ENCODE results near the gene TPCN1.

TPCN1 gene

DNA sequence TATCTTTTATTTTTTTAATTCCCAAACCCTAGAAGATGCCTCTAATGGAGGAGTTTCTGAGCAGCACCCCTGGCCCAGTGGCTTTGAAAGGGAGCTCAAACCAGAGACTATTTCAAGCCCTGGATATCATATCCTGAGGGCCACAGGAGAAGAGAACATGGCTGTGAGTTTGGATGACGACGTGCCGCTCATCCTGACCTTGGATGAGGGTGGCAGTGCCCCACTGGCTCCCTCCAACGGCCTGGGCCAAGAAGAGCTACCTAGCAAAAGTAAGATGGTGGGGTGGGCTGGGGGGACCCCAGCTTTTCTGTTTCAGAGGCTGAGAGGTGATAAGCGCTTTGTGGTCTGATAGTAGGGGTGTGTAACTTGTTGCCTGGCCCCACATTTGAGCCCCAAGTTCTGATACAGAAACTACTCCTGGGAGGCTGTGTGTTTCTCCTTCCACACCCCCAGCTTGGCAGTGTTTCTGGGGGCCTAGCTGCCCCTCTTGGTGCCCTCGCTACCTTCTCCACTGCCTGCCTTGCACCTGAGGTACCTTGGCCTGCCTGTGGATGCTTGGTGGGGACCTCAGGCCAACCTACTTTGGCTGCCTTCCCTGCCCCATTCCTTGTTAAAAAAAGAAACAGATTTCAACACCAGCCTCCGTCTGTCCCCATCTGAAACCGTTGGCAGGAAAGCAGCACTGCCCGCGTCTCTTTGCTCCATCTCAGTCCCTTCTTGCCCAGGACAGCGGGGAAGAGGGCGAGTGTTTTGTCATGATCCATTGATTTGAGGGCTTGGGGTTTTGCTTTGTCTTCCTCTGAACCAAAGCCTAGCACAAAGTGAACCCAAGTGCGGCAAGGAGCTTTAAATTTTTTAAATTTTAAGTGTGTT lies 5.7 kb downstream of the TPCN1 start:
- no peak for DNase-seq

DNA sequence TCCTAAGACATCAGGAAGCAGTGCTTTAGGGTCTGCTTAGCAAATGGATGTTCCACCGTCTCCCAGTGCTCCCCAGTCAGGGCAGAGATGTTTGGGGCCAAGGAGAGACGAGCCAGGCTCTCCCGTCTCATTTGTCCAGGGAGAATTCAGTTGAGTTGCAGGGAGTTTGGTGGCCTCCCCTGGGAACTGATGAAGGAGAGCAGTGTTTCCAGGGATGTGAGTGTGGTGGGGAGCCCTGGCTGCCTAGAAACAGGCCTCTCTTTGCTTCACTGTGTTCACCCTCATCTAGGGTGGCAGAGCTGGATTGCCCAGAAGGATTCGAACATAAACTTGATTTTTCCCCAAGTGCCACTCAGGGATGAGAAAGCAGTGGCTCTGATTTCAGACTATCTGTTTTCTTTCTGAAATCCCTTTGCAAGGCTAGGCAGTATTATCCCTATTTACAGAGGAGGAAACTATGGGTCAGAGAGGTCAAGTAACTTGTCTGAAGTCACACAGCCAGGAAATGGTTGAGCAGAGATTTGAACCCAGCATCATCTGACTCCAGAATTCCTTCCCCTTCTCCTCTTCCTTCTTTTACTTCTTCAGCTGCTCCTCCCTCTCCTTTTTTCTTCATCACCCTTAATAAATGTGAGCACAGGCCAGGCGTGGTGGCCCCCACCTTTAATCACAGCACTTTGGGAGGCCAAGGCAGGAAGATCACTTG lies 6.6 kb downstream of the TPCN1 start:
- DNase-seq, result no peak

DNA sequence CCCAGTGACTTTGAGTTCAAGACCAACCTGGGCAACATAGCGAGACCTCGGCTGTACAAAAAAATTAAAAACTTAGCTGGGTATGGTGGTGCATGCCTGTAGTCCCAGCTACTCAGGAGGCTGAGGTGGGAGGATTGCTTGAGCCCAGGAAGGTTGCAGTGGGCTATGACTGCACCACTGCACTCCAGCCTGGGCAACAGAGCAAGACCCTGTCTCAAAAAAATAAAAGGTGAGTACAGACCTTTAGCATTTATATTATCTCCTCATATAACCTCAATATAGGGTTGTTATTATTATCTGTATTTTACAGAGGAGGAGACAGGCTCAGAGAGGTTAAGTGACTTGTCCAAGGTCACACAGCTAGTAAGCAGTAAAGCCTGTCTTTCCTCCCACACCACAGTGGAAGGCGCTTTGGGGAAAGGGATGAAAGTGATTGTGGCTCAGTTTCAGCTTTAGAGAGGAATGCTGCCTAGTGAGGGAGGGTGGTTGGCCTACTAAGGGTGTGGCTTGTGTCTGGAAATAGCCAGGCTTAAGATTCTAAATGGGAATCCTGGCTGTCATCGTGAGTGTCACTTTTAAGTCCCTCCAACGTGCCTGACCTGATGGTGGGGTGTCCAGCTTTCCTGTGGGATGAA lies 7.2 kb downstream of the TPCN1 start:
- no peak for DNase-seq

DNA sequence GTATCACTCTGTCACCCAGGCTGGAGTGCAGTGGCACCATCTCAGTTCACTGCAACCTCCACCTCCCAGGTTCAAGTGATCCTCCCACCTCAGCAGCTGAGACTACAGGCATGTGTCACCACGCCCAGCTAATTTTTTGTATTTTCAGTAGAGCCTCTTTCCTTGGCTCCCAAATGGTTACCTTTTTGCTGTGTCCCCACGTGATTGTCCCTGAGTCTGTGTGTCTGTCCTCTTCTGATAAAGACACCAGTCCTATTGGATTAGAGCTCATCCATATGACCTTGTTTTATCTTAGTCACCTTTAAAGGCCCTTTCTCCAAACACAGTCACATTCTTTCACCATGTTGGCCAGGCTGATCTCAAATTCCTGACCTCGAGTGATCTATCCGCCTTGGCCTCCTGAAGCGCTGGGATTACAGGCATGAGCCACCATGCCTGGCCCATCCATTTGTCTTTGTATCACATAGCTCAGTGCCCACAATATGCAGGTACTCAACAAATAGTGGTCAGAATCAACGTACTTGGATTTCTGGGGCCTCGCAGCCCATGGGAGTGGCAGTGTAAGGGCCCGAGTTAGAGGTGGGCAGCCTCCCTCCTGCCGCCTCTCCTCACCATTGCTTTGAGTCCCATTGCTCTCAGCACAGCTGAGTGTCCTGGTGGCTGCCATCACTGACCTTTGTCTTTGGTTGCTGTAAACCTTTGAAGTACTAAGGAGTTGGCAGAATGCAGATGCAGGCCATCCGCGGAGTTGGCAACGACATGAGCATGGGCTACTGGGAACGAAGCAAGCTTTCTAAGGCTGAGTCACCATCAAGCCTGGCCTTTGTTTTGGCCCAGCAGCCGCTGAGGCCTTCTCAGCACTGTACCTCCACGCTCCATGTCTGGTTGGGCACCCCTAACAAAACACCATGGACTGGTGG lies 9.3 kb downstream of the TPCN1 start:
- no peak for DNase-seq

DNA sequence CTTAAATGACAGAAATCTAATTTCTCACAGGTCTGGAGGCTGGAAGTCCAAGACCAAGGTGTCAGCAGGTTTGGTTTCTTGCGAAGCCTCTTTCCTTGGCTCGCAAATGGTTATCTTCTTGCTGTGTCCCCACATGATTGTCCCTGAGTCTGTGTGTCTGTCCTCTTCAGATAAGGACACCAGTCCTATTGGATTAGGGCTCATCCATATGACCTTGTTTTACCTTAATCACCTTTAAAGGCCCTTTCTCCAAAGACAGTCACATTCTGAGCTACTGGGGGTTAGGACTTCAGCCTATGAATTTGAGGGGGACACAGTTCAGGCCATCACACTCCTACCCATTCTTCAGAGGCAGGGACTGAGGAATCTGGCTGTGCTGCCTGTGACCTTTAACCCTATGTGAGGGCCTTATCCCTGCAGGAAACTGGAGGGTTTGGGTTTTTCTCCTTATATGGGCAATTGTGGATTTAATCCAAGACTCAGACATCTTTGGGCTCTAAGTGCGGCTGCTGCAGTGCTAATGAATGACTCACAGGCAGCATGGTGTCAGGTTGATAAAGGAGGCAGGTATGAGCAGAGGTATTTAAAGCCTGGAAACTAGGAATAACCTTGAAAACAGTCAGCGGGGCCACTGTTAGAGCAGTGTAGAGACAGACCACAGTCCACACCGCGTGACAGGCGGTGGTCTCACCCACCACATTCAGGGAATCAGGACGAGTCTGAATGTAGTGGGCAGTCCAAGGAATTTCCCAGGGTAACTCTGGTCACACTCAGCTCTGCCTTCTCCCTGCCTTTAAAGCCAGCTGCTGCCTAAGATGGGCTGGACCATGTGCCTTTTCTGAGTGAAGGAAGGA lies 10.2 kb downstream of the TPCN1 start:
- DNase-seq, result no peak

DNA sequence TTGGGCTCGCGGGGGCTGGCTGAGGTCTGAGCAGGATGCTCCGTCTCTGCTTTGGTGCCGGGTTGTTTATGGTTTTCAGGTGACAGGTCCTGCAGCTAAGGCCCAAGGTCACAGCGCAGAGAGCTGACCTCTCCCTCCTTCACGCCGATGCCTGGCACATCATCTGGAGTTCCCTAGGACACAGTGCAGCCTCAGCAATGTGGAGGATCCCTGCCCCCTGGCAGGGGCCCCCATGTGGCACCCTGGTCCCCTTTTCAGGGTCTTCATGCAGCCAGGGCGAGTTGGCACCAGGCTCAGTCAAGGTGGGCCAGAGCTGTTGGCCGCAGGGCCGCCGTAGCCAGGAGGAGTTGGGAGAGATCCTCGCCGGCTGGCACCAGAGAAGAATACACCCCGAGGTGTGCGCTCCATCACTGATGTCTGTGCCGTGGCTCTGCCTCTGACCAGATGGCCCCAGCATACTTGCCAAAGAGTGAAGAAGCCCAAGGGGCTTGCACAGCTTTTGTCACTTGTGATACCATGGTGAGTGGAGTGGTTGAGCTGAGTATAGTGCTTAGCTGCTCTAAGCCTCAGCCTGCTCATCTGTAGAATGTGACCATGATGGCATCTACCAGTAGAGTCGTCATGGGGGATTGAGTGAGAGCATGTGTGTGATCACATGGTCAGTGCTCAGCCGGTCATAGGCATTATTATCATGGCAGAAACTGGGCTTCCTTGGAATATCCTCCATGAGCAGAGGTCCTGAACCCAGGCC lies 11.0 kb downstream of the TPCN1 start:
- no peak for DNase-seq

DNA sequence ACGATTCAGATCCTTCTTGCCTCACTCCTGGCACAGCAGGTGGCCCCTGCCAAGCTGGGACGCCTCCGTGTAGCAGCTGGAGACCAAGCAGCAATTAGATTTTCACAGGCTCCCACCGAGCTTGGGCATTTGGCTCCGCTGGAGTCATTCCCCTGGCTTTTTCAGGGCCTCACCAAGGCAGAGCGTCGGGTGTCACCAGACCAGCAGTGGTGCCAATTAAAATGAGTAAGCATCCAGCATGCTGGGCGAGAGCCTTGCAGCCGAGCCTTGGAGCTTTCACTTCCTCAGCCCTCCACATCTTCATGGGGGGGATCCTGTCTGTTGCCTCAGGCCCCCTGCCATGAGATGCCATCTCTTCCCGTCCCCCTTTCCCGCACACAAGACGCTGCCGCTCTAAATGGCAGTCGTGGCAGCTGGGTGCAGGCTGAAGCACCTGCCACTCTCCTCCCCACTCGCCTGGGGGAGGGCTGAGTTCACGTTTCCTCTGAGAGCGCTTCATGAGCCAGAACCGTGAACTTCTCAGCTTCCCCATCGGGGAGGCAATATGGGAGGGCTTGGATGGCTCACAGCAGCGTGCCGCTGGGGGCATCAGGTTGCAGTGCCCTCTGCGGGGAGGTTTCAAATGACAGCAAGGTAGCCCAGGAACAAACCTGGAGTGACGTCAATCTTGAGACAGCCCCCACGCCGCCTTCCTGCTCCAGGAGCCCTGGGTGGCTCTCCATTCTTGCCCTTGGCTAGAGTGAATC lies 11.7 kb downstream of the TPCN1 start:
- DNase-seq, result peak; percentile 93

DNA sequence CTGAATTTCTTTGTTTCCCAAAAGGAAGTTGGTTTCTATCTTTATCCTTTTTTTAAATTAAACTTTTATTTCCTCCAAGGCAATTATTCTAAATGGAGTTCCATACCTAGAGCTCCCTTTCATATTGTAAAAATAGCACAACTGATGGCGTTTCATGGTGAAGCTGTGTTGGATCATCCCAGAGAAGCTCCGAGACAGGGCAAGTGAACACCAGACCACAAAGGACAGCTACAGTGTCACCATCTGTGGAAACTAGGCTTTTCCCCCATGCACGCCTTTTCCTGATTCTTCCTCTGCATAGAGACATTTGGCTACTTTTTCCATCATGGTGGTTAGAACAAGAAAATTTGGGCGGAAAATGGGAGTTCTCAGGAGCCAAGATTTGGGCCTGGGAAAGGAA lies 12.7 kb downstream of the TPCN1 start:
- DNase-seq, result no peak

DNA sequence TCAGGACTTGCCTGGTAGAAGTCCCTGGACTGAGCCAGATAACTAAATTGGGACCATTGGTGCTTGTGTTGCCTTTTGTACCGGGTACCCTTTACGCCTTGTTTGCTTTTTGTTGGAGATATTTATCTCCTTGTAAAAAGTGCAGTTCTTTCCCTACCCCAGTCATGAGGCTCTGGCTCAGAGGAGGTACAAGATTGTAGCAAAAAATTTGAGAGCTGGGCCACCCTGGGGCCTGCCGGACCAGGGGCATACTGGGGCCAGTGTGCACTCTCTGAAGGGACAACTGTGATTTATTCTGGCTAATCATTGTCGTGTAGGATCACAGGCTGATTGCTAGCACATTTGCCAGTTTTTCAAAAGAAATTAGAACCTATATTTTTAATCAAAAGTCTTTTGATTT lies 13.2 kb downstream of the TPCN1 start:
- DNase-seq, result no peak

DNA sequence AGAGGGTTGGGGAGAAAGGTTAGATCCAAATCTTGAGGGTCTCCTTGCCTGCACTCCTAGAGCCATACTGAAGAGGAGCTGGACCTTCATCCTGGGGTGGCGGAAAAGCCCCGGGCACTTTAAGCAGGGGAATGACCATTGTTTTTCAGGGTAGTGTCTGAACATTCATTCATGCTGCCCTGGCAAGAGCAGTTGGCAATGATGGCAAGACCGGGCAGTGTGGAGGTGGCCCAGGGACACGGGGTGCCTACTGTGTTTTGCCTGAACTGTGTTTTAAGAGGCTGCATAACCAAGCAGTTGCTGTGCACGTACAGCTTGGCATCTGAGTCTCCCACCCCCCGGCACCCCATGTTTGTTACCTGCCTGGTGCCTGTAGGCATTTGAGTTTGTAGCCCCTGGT lies 14.7 kb downstream of the TPCN1 start:
- no peak for DNase-seq

DNA sequence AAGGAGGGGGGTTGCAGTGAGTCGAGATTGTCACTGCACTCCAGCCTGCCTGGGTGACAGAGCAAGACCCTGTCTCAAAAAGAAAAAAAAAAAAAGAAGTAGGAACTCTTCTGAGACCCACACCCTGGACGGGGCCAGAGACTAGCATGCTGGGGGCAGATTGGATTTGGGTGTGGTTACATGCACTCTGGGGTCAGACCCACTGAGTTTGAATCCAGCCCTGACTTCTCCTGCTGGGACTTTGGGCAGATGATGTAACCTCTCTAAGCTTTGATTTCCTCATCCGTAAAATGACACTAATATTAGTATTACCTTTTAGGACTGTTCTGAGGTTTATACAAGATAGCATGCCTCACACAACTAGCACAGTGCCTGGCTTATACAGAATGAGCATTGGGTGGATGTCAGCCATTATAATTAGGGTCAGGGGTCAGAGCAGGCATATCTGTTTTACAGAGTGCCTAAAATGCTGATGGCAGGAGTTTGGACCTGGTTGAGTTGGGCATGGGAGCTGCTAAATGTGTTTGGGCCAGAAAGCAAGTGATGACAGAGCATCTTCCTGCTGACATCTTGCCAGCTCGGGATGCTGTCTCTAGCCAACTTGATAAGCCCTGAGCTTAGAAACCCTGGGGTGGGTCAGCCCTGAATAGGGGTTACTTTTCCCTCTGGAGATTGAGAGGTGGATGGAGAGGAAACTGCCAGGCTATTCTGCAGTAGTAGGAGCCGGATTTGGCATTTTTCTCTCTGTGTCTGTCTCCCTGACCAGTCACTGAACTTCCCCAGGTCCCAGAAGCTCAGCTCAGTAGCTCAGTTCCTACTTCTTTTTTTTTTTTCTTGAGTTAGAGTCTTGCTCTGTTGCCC lies 15.5 kb downstream of the TPCN1 start:
- no peak for DNase-seq

DNA sequence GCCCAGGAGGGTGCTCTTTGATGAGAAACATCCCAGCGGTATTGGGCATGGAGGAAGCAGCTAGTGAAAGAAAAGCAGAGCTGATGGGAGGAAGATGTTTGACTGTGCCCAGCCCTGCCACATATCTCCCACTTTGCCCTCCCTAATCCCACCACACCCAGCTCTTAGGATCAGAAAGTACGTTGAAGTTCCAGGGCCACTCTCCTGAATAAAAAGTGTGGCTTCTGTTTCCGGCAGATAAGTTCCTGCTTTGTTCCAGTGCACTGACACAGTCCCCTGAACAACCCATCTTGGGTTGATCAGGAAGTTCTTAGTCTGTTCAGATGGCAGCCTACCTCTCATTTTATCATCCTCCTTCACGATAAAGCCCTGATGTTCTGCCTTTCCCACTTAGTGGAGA lies 16.5 kb downstream of the TPCN1 start:
- DNase-seq, result no peak

DNA sequence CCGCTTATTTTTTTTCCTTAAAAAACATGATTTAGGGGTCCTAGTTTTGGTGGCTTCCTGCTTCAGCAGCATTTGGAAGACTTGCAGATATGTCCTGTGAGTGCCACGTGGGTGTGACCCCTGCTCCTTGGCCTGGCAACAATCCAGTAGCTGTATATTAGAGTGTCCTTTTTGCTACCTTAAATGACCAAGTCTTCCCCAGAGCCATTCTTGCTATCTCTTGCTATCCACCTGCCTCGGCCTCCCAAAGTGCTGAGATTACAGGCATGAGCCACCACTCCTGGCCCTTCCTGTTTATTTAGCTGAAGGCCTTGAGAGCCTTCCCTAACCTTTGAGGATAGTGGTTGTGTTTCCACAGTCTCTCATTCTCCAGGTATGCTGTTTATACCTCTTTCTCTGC lies 17.0 kb downstream of the TPCN1 start:
- no peak for DNase-seq

DNA sequence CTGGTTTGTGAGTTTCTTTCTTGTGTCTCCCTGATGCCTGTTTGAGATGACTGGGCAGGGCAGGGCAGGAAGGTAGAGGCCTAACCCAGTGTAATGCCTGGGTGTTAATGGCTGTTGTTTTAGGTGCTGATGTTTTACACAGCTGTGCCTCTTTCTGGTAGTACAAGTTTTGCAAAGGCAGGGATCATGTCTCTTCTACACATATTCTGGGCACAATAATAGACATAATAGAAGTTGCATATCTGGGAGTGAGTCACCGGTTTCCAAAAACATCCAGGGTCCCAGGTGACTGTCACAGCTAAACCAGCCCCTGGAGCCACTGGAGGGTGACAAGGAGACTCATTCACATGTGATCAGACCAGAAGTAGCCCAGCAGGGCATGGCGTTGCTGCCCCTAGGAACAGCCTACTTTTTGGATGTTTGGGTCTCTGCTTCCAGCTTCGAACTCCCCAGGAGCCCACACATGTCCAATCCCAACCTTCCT lies 18.1 kb downstream of the TPCN1 start:
- DNase-seq, result no peak

DNA sequence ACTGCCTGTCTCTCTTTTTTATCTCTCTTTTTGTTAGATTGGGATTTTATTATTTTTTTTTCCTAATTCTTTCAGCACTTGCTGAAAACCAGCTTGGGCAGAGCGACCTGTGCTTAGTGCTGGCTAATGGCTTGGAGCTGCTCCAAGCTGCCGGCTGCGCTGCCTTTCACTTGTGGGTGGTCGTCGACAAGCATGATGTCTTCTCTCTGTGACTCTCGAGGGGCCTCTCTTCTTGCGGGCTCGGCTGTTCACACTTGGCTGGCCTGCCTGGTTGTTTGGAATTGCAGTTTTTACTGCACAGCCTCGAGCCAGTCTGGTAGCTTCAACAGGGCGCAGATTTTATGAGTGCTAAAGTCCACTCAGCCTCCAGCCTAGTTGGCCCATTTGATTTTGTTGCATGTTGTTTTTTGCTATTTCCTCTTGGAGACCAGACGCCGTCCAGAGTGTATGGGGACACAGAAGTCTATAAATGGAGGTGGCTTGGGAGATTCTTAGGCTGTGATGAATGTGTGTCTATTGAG lies 18.6 kb downstream of the TPCN1 start:
- DNase-seq, result no peak

DNA sequence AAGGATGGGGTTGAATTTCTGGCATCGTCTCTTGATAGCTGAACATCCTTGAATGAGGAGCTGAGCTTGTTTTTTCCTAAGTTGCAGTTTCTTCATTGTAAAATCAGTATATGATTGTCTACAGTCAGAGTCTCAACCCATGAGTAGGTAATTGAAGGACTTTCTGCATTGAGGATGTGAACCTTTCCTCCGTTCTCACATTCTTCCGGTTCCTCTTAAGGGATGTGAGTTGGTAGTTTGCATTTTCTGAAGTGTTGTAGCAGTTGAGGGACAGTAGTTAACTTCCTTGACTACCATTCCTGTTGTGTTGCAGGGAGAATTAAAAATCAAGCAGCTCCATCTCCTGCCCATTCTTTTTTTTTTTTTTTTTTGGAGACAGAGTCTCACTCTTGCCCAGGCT lies 19.1 kb downstream of the TPCN1 start:
- DNase-seq, result no peak

DNA sequence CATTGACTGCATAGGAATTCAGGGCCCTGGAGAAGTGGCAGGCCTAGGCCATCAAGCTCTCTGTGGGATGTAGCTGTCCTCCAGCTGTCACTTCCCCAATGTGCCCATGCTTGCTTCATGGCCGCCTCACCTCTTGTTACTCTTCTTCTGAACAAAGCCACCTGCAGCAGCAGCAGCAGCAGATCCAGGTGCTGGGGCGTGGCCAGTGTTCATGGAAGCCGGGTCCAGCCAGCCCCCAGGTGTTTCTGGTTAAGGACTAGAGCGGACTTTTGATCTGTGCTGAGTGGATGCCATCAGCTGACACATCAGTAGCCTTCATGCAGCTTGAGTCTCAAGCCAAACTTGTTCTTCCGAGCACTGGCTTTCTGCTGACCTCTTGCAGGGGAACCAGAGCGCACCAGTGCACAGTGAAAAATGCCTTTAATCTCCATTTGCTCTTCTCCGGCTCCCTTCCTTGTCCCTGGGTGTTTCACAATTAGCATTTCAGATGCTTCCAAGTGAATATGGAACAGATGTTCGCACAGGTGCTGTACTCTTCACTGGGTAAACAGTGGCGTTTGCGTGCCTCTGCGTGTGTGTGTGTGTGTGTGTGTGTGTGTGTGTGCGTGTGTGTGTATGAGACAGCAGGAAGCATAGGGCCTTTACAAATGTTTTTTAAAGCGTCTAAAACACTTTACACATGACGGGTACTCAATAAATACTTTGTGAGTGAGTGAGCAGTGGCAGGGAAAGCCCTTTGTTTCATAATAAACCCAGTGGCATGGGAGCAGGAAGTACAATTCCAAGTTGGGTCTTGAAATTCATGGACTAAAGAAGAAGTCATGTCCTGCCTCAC lies 20.1 kb downstream of the TPCN1 start:
- peak; percentile 83 for DNase-seq

DNA sequence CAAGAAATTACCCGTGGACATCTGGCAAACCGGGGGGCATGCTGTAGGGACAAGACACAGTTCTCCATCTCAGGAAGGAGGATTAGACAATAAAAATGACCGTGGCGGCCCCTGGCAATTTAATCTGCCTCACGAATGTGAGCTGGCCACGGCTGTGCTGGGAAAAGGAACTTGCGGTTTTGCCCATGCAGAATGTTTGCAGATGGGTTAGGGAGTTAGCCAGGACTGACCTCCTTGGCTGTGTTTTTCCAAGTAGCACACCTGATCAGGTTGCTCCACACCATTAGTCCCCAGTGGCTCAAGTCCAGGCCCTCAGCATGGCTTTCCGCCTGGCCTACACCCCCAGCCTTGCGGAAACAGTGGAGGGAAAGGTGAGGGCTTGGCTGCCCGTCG lies 20.8 kb downstream of the TPCN1 start:
- DNase-seq, result no peak
